ENCODE results near the gene SP7. TPM values are rescaled to one million over a fixed set of nuclear protein-coding genes. Genes with fewer than 3 reads are reported as not detected.

SP7 gene
- total RNA-seq, 1 donor from 2014 or later: not detected

Other genes with a start within 250 kb of the SP7 start
- gene IGFBP6, start 238.7 kb downstream of the SP7 start, total RNA-seq: 2.7 and 6.9 TPM in 2 replicates
- gene SOAT2, start 232.9 kb downstream of the SP7 start, total RNA-seq: not detected in 2 replicates
- gene ZNF740, start 155.6 kb downstream of the SP7 start, total RNA-seq: 10.7 and 11.8 TPM in 2 replicates
- gene CSAD, start 155.4 kb downstream of the SP7 start, total RNA-seq: 2.6 and 5.1 TPM in 2 replicates
- gene ITGB7, start 129.1 kb downstream of the SP7 start, total RNA-seq: 0.25 TPM in 1 of 2 replicates, not detected in the other
- gene RARG, start 104.1 kb downstream of the SP7 start, total RNA-seq: 11.9 and 13.1 TPM in 2 replicates
- 4.2 and 6.0 TPM in 2 replicates for gene ESPL1, start 68.1 kb downstream of the SP7 start, total RNA-seq
- gene PFDN5, start 40.8 kb downstream of the SP7 start, total RNA-seq: 350 and 426 TPM in 2 replicates
- 29.5 and 36.0 TPM in 2 replicates for gene MYG1, start 36.7 kb downstream of the SP7 start, total RNA-seq
- 31.8 and 31.9 TPM in 2 replicates for gene AAAS, start 14.7 kb downstream of the SP7 start, total RNA-seq
- 24.4 and 32.0 TPM in 2 replicates for gene SP1, start 43.8 kb upstream of the SP7 start, total RNA-seq
- gene AMHR2, start 87.5 kb upstream of the SP7 start, total RNA-seq: not detected in 2 replicates
- gene PRR13, start 105.4 kb upstream of the SP7 start, total RNA-seq: 14.2 and 15.8 TPM in 2 replicates
- gene PCBP2, start 115.7 kb upstream of the SP7 start, total RNA-seq: 293 and 482 TPM in 2 replicates
- 5.2 and 5.5 TPM in 2 replicates for gene MAP3K12, start 163.1 kb upstream of the SP7 start, total RNA-seq
- 41.2 and 41.6 TPM in 2 replicates for gene TARBP2, start 164.9 kb upstream of the SP7 start, total RNA-seq
- gene NPFF, start 171.1 kb upstream of the SP7 start, total RNA-seq: not detected in 2 replicates

Data from dermis microvascular lymphatic vessel endothelial cell (primary cell).